ENCODE measurements around the gene EPX. TPM values are rescaled to one million over a fixed set of nuclear protein-coding genes. Genes with fewer than 3 reads are reported as not detected.

The EPX gene
- total and polyA plus RNA-seq, 2 experiments from 2014 or later: not detected

- Histone ChIP-seq H2AFZ (no peak overlapping the region), H3K27me3 (peaks cover 35% of the 10 kb centered on the region), H3K4me2 (no peak overlapping the region), H4K20me1 (ENCODE audit: insufficient read depth, poor library complexity, severe bottlenecking) (no peaks in the 10 kb centered on the region), H3K36me3 (replicated peaks; ENCODE audit: insufficient read depth, low read depth) (no peaks in the 10 kb centered on the region), H3K4me1 (ENCODE audit: insufficient read depth) (no peaks in the 10 kb centered on the region), H3K27ac (no peak overlapping the region), H3K79me2 (no peaks in the 10 kb centered on the region), H3K9me2 (replicated peaks; ENCODE audit: insufficient read depth) (no peaks in the 10 kb centered on the region), H3K4me3 (no peak overlapping the region), H3K9me3 (ENCODE audit: low read depth) (no peaks in the 10 kb centered on the region)
- DNase-seq (ENCODE audit: low spot score): no peak
- TF ChIP-seq EZH2 (IDR thresholded peaks at IDR 0.05; ENCODE audit: borderline replicate concordance): no peak
- TF ChIP-seq CTCF (IDR thresholded peaks at IDR 0.05; ENCODE audit: poor library complexity): no peak
- TF ChIP-seq EZH2phosphoT487 (IDR thresholded peaks at IDR 0.05; ENCODE audit: low read depth, severe bottlenecking, unreplicated experiment): no peak
- WGBS (ENCODE audit: low lambda C conversion rate, missing lambda C conversion rate): 67% methylated on average over 1 of the region's 1 CpG
Measured at GRCh38 chr17:58235821-58236220, 43.3 kb downstream of the EPX start.

GRCh38 chr17:58236394-58236793 is 43.9 kb downstream of the EPX start:
- H3K27ac ChIP-seq: no peak overlapping the region
- no peak overlapping the region for H3K4me2 ChIP-seq
- H4K20me1 ChIP-seq (ENCODE audit: insufficient read depth, poor library complexity, severe bottlenecking): no peaks in the 10 kb centered on the region
- no peaks in the 10 kb centered on the region for H3K36me3 ChIP-seq (replicated peaks; ENCODE audit: insufficient read depth, low read depth)
- no peak overlapping the region for H2AFZ ChIP-seq
- peaks cover 38% of the 10 kb centered on the region for H3K27me3 ChIP-seq
- H3K4me3 ChIP-seq: no peak overlapping the region
- H3K9me2 ChIP-seq (replicated peaks; ENCODE audit: insufficient read depth): no peaks in the 10 kb centered on the region
- DNase-seq (ENCODE audit: low spot score): no peak
- no peaks in the 10 kb centered on the region for H3K79me2 ChIP-seq
- WGBS (ENCODE audit: low lambda C conversion rate, missing lambda C conversion rate): 78% methylated on average over 2 of the region's 2 CpGs
- H3K9me3 ChIP-seq (ENCODE audit: low read depth): no peaks in the 10 kb centered on the region
- TF ChIP-seq EZH2 (IDR thresholded peaks at IDR 0.05; ENCODE audit: borderline replicate concordance) (no peak), EZH2phosphoT487 (IDR thresholded peaks at IDR 0.05; ENCODE audit: low read depth, severe bottlenecking, unreplicated experiment) (no peak), CTCF (IDR thresholded peaks at IDR 0.05; ENCODE audit: poor library complexity) (no peak)
- no peaks in the 10 kb centered on the region for H3K4me1 ChIP-seq (ENCODE audit: insufficient read depth)

- Histone ChIP-seq H3K79me2 (no peaks in the 10 kb centered on the region), H3K4me1 (ENCODE audit: insufficient read depth) (no peaks in the 10 kb centered on the region), H3K27ac (no peak within 1 kb of the TSS), H3K27me3 (peaks cover 50% of the 10 kb centered on the region), H3K4me3 (no peak within 1 kb of the TSS), H3K36me3 (replicated peaks; ENCODE audit: insufficient read depth, low read depth) (no peaks in the 10 kb centered on the region), H3K9me2 (replicated peaks; ENCODE audit: insufficient read depth) (no peaks in the 10 kb centered on the region), H3K9me3 (ENCODE audit: low read depth) (no peaks in the 10 kb centered on the region), H4K20me1 (ENCODE audit: insufficient read depth, poor library complexity, severe bottlenecking) (no peaks in the 10 kb centered on the region), H3K4me2 (no peak within 1 kb of the TSS), H2AFZ (no peak within 1 kb of the TSS)
- DNase-seq (ENCODE audit: low spot score): no peak
- TF ChIP-seq CTCF (IDR thresholded peaks at IDR 0.05; ENCODE audit: poor library complexity): no peak
- 73% methylated on average over 5 of the region's 5 CpGs for WGBS (ENCODE audit: low lambda C conversion rate, missing lambda C conversion rate)
Measured at GRCh38 chr17:58238147-58238634, 45.7 kb downstream of the EPX start, which contains the start of gene LPO. Gene LPO (plus strand): TSS chr17:58238584. CDS start chr17:58242980, 4,396 bp downstream.

- H3K4me1 ChIP-seq (ENCODE audit: insufficient read depth): no peaks in the 10 kb centered on the region
Measured at GRCh38 chr17:58239987-58240386, 47.5 kb downstream of the EPX start.

More at GRCh38 chr17:58239987-58240386, 47.5 kb downstream of the EPX start:
- Histone ChIP-seq H3K79me2 (no peaks in the 10 kb centered on the region), H3K4me2 (no peak overlapping the region), H2AFZ (no peak overlapping the region), H4K20me1 (ENCODE audit: insufficient read depth, poor library complexity, severe bottlenecking) (no peaks in the 10 kb centered on the region), H3K27ac (no peak overlapping the region), H3K27me3 (peaks cover 41% of the 10 kb centered on the region), H3K4me3 (no peak overlapping the region), H3K36me3 (replicated peaks; ENCODE audit: insufficient read depth, low read depth) (no peaks in the 10 kb centered on the region), H3K9me2 (replicated peaks; ENCODE audit: insufficient read depth) (no peaks in the 10 kb centered on the region), H3K9me3 (ENCODE audit: low read depth) (no peaks in the 10 kb centered on the region)
- 92% methylated on average over 1 of the region's 1 CpG for WGBS (ENCODE audit: low lambda C conversion rate, missing lambda C conversion rate)
- DNase-seq (ENCODE audit: low spot score): no peak
- TF ChIP-seq EZH2phosphoT487 (IDR thresholded peaks at IDR 0.05; ENCODE audit: low read depth, severe bottlenecking, unreplicated experiment) (no peak), EZH2 (IDR thresholded peaks at IDR 0.05; ENCODE audit: borderline replicate concordance) (no peak), CTCF (IDR thresholded peaks at IDR 0.05; ENCODE audit: poor library complexity) (no peak)

Measured in hepatocyte (in vitro differentiated cells).